Adrenal gland (tissue), 5 donors: ENCODE data around the gene SLC25A5.

Source experiments
- POLR2A ChIP-seq, 2 donors: fragments of 450-650 bp; IDR thresholded peaks; one replicate each; pipeline ENCODE4 v1.6.1; 2017; ENCODE audit warnings: antibody characterized with exemption in 2 of 2, mild to moderate bottlenecking in 2 of 2, moderate library complexity in 1 of 2
- TF ChIP-seq, protein P1 (sequence below), 6 experiments: fragments of 450-650 bp in 4 of 6; fragments of 200-600 bp in 2 of 6; sonication (generic) in 1 of 6; IDR thresholded peaks; 1 replicate in 5 of 6; 2 replicates in 1 of 6; pipeline versions ENCODE4 v1.5.1 to v1.8.0; 2016 to 2021; ENCODE audit warnings: antibody characterized with exemption in 6 of 6, mild to moderate bottlenecking in 2 of 6, moderate library complexity in 1 of 6
- donor health status: DM: no; HTN: no; CAD: no.

- TF ChIP-seq, protein P1, sequence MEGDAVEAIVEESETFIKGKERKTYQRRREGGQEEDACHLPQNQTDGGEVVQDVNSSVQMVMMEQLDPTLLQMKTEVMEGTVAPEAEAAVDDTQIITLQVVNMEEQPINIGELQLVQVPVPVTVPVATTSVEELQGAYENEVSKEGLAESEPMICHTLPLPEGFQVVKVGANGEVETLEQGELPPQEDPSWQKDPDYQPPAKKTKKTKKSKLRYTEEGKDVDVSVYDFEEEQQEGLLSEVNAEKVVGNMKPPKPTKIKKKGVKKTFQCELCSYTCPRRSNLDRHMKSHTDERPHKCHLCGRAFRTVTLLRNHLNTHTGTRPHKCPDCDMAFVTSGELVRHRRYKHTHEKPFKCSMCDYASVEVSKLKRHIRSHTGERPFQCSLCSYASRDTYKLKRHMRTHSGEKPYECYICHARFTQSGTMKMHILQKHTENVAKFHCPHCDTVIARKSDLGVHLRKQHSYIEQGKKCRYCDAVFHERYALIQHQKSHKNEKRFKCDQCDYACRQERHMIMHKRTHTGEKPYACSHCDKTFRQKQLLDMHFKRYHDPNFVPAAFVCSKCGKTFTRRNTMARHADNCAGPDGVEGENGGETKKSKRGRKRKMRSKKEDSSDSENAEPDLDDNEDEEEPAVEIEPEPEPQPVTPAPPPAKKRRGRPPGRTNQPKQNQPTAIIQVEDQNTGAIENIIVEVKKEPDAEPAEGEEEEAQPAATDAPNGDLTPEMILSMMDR (IDR thresholded peaks at IDR 0.05): no peak
- TF ChIP-seq POLR2A (IDR thresholded peaks at IDR 0.05): no peak
These were observed 13.8 kb downstream of the SLC25A5 start for GRCh38 chrX:119482041-119482440.
